Thymus (tissue), 11 donors: ENCODE measurements around the gene NUDT8. TPM values are rescaled to one million over a fixed set of nuclear protein-coding genes. Genes with fewer than 3 reads are reported as not detected.
"Not testable (repeated sequence)": the region's sequence is repeated elsewhere in the genome, so short reads cannot be mapped to it uniquely, and the experiment has no call there.

Source experiments
- DNase-seq, 9 donors: peaks; one replicate each; pipeline ENCODE4 v3.0.0-alpha.2; 2013; ENCODE audit warnings: low spot score in 9 of 9, low read depth in 6 of 9, missing footprints in 1 of 9
- H3K27ac ChIP-seq, 2 donors: one replicate each; pipeline ENCODE4 v1.5.1; 2013; ENCODE audit warnings: control low read depth in 1 of 2, low read depth in 1 of 2, low read length in 1 of 2, mild to moderate bottlenecking in 1 of 2, moderate library complexity in 1 of 2
- H3K27me3 ChIP-seq, 2 donors: one replicate each; pipeline ENCODE4 v1.5.1; 2013; ENCODE audit warnings: low read length in 1 of 2; ENCODE audit not compliant: control insufficient read depth in 2 of 2, insufficient read depth in 1 of 2
- H3K36me3 ChIP-seq, 2 donors: one replicate each; pipeline ENCODE4 v1.5.1; 2013; ENCODE audit warnings: low read length in 1 of 2, mild to moderate bottlenecking in 1 of 2, moderate library complexity in 1 of 2; ENCODE audit not compliant: control insufficient read depth in 2 of 2, insufficient read depth in 2 of 2
- H3K4me1 ChIP-seq, 2 donors: one replicate each; pipeline ENCODE4 v1.5.1; 2013; ENCODE audit warnings: low read length in 2 of 2; ENCODE audit not compliant: control insufficient read depth in 2 of 2, insufficient read depth in 2 of 2
- H3K4me3 ChIP-seq, 2 donors: one replicate each; pipeline ENCODE4 v1.5.1; 2013; ENCODE audit warnings: low read length in 2 of 2, control low read depth in 1 of 2, mild to moderate bottlenecking in 1 of 2
- H3K9me3 ChIP-seq, 2 donors: one replicate each; pipeline ENCODE4 v1.5.1; 2013; ENCODE audit warnings: low read length in 1 of 2, mild to moderate bottlenecking in 1 of 2; ENCODE audit not compliant: control insufficient read depth in 2 of 2, insufficient read depth in 1 of 2
- WGBS: extraction: QIAGEN DNeasy Blood & Tissue Kit; methylation state at CpG from one replicate; pipeline ENCODE4 v1.1.7; 2013; 5-methylcytosine and 5-hydroxymethylcytosine counted together
- polyA plus RNA-seq: library from polyadenylated mRNA; stranded (reverse); fragments of 200-250 nt; gene quantifications from one replicate; pipeline ENCODE4 v1.2.3, GENCODE V29; 2013
- total RNA-seq: library from RNA; stranded (reverse); fragments of 120-200 nt; gene quantifications from one replicate; pipeline ENCODE4 v1.2.4, GENCODE V29; 2013
- donor health status: healthy.

The NUDT8 gene
- total and polyA plus RNA-seq, 2 donors, result 4.7 to 5.8 TPM

DNA sequence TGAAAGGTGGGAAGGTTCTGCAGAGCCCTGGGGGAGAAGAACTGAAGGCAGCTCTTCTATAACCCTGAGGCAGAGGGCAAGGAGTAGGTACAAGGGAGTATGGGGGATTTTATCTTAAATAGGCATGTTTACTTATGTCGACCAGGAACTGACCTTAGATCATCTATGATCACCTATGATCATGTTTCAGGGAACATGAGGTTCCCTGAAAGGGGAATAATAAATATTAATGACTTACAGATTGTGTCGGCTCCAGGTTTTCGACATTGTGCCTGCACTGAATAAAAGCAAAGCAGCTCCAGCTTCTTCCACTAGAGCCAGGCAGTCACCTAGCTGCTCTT, 36.2 kb downstream of the NUDT8 start:
- no peaks in the 10 kb centered on the region for H3K36me3 ChIP-seq
- DNase-seq, result no peak
- H3K27ac ChIP-seq, result no peak overlapping the region
- H3K27me3 ChIP-seq, result no peaks in the 10 kb centered on the region
- WGBS, result 92% methylated on average over 3 of the region's 3 CpGs
- H3K4me1 ChIP-seq, result no peaks in the 10 kb centered on the region
- no peak overlapping the region for H3K4me3 ChIP-seq
- peaks cover 0 to 4% of the 10 kb centered on the region in 2 donors for H3K9me3 ChIP-seq

DNA sequence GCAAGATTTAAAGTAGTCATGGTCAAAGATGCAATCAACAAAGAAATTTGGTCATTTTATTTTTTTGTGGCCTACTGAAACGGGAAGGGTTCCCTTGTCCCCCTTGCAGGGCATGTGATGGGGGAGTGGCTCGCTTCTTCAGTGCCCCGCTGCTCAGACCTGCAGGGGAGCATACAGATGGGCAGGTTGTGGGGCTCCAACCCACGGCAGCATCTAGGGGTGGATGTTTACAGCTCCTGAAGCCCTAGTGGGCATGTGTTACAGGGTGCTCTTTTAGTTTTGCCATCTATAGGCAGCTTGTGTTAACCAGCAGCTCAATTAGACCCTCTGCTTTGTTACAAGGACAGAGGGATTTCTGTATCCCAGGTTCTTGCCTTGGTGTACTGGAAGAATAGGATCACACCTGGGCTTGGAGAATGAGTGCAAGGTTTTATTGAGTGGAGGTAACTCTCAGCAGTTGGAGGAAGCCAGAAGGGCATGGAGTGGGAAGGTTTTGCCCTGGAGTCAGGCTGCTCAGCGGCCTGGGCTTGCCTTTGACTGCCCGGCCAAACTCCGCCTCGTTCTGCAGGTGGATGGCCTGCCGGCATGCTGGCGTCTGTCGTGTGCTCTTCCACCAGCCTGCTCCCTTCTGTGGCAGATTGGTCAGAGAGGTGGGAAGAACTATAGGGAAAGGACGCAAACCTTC, 36.7 kb downstream of the NUDT8 start:
- Histone ChIP-seq H3K4me3 (no peak overlapping the region), H3K27ac (no peak overlapping the region), H3K27me3 (no peaks in the 10 kb centered on the region), H3K9me3 (peaks cover 0 to 3% of the 10 kb centered on the region in 2 donors), H3K36me3 (no peaks in the 10 kb centered on the region), H3K4me1 (no peaks in the 10 kb centered on the region)
- no peak for DNase-seq
- WGBS, result 91% methylated on average over 12 of the region's 12 CpGs

DNA sequence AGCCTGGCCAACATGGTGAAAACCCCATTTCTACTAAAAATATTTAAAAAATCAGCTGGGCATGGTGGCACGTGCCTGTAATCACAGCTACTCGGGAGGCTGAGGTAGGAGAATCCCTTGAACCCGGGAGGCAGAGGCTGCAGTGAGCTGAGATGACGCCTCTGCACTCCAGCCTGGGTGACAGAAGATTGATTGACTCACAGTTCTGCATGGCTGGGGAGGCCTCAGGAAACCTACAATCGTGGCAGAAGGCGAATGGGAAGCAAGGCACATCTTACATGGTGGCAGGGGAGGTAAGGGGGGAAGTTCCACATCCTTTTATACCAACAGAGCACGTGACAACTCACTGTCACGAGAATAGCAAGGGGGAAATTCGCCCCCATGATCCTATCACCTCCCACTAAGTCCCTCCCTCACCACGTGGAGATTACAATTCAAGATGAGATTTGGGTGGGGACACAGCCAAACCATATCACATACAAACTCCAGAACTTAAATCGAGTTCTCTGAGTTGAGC, 40.8 kb downstream of the NUDT8 start:
- WGBS, result 89% methylated on average over 11 of the region's 11 CpGs
- peaks cover 5 to 14% of the 10 kb centered on the region in 2 donors for H3K36me3 ChIP-seq
- H3K4me1 ChIP-seq, result peaks cover 0 to 15% of the 10 kb centered on the region in 2 donors
- not testable (repeated sequence) for H3K27ac ChIP-seq, H3K4me3 ChIP-seq, H3K9me3 ChIP-seq, H3K27me3 ChIP-seq, DNase-seq

DNA sequence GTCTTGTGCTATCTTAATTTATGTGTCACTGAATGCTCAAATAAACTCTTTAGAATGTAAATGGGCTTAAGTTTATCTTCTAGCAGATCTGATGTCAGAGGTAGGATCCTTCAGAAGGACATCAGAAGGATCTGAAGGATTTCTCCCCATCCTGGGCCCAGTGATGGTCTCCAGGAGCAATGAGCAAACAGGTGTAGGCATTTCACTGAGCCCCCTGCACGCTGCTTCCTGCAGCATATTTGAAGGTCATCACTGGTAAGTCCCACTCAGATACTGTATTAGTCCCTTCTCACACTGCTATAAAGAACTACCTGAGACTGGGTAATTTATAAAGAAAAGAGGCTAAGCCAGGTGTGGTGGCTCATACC, 41.6 kb downstream of the NUDT8 start:
- peaks cover 0 to 2% of the 10 kb centered on the region in 2 donors for H3K27me3 ChIP-seq
- DNase-seq, result no peak
- no peak overlapping the region for H3K27ac ChIP-seq
- H3K4me1 ChIP-seq, result peaks cover 0 to 17% of the 10 kb centered on the region in 2 donors
- H3K36me3 ChIP-seq, result peaks cover 5 to 14% of the 10 kb centered on the region in 2 donors
- 94% methylated on average over 1 of the region's 1 CpG for WGBS
- no peak overlapping the region for H3K4me3 ChIP-seq
- no peaks in the 10 kb centered on the region for H3K9me3 ChIP-seq

DNA sequence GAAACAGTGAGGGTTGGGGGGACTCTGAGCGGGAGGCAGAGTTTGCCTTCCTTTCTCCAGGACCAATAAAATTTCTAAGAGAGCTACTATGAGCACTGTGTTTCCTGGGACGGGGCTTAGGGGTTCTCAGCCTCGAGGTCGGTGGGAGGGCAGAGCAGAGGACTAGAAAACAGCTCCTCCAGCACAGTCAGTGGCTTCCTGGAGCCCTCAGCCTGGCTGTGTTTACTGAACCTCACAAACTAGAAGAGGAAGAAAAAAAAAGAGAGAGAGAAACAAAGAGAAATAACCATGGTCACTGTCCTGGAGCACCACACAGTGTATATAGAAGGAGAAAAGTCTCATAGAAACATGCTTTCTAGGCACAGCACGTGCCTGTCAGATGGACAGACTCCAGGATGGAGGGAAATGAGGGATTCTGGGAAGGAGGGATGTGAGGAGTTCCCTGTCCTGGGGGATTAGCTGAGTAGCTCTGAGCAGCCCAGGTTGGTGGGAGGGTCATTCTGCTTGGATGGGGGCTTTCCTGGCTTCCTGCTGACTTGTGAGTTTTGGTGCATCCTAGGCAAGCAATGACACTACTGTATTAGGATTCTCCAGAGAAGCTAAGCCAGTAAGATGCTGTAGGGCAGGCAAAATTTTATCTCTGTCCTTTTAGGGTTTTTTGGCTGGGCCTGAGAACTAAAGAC, 43.0 kb downstream of the NUDT8 start:
- WGBS, result 67% methylated on average over 5 of the region's 5 CpGs
- no peak for DNase-seq
- H3K9me3 ChIP-seq, result no peaks in the 10 kb centered on the region
- no peak overlapping the region for H3K27ac ChIP-seq
- peaks cover 0 to 11% of the 10 kb centered on the region in 2 donors for H3K27me3 ChIP-seq
- H3K4me1 ChIP-seq, result peaks cover 7 to 22% of the 10 kb centered on the region in 2 donors
- H3K4me3 ChIP-seq, result no peak overlapping the region
- H3K36me3 ChIP-seq, result peaks cover 5 to 14% of the 10 kb centered on the region in 2 donors

DNA sequence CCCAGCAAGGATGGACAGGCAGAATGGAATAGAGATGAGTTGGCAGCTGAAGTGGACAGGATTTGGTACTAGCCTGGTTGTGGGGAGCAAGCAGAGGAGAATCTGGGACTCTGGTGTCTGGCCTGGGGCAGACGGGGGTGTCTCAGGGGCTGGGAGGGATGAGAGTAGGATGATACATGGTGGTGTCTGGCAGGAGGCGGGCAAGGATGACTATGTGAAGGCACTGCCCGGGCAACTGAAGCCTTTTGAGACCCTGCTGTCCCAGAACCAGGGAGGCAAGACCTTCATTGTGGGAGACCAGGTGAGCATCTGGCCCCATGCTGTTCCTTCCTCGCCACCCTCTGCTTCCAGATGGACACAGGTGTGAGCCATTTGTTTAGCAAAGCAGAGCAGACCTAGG, 43.8 kb downstream of the NUDT8 start:
- Histone ChIP-seq H3K27ac (no peak overlapping the region), H3K27me3 (peaks cover 0 to 17% of the 10 kb centered on the region in 2 donors), H3K4me1 (peaks cover 7 to 22% of the 10 kb centered on the region in 2 donors), H3K4me3 (no peak overlapping the region), H3K36me3 (peaks cover 5 to 14% of the 10 kb centered on the region in 2 donors), H3K9me3 (no peaks in the 10 kb centered on the region)
- DNase-seq, result no peak
- WGBS, result 97% methylated on average over 4 of the region's 4 CpGs

DNA sequence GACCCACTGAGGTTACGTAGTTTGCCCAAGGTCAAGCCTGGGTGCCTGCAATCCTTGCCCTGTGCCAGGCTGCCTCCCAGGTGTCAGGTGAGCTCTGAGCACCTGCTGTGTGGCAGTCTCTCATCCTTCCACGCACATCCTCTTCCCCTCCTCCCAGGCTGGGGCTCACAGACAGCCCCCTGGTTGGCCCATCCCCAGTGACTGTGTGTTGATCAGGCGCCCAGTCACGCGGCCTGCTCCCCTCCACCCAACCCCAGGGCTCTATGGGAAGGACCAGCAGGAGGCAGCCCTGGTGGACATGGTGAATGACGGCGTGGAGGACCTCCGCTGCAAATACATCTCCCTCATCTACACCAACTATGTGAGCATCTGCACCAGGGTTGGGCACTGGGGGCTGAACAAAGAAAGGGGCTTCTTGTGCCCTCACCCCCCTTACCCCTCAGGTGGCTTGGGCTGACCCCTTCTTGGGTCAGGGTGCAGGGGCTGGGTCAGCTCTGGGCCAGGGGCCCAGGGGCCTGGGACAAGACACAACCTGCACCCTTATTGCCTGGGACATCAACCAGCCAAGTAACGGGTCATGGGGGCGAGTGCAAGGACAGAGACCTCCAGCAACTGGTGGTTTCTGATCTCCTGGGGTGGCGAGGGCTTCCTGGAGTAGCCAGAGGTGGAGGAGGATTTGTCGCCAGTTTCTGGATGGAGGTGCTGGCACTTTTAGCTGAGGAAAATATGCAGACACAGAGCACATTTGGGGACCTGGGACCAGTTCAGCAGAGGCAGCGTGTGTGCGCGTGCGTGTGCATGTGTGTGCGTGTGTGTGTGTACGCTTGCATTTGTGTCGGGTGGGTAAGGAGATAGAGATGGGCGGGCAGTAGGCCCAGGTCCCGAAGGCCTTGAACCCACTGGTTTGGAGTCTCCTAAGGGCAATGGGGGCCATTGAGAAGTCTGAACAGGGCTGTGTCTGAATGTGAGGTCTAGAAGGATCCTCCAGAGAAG, 44.6 kb downstream of the NUDT8 start:
- Histone ChIP-seq H3K4me1 (peaks cover 7 to 22% of the 10 kb centered on the region in 2 donors), H3K9me3 (no peaks in the 10 kb centered on the region), H3K27ac (peak overlapping the region in 1 of 2 donors; percentile 95), H3K36me3 (peaks cover 5 to 14% of the 10 kb centered on the region in 2 donors), H3K4me3 (peak overlapping the region in 1 of 2 donors; percentile 55), H3K27me3 (peaks cover 0 to 23% of the 10 kb centered on the region in 2 donors)
- peak in 1 of 9 donors; percentile 38 for DNase-seq
- WGBS, result 91% methylated on average over 21 of the region's 21 CpGs

DNA sequence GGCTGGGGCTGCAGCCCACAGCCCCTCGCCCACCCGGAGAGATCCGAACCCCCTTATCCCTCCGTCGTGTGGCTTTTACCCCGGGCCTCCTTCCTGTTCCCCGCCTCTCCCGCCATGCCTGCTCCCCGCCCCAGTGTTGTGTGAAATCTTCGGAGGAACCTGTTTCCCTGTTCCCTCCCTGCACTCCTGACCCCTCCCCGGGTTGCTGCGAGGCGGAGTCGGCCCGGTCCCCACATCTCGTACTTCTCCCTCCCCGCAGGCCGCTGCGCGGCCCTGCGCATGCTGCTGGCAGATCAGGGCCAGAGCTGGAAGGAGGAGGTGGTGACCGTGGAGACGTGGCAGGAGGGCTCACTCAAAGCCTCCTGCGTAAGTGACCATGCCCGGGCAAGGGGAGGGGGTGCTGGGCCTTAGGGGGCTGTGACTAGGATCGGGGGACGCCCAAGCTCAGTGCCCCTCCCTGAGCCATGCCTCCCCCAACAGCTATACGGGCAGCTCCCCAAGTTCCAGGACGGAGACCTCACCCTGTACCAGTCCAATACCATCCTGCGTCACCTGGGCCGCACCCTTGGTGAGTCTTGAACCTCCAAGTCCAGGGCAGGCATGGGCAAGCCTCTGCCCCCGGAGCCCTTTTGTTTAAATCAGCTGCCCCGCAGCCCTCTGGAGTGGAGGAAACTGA, 45.4 kb downstream of the NUDT8 start:
- peaks cover 5 to 14% of the 10 kb centered on the region in 2 donors for H3K36me3 ChIP-seq
- H3K4me3 ChIP-seq, result peak overlapping the region; percentile 55 to 71
- peaks cover 0 to 31% of the 10 kb centered on the region in 2 donors for H3K27me3 ChIP-seq
- WGBS, result 21% methylated on average over 33 of the region's 33 CpGs
- H3K9me3 ChIP-seq, result no peaks in the 10 kb centered on the region
- peak in 3 of 9 donors; percentile 27 to 55 (median 31) for DNase-seq
- H3K4me1 ChIP-seq, result peaks cover 7 to 27% of the 10 kb centered on the region in 2 donors
- H3K27ac ChIP-seq, result peak overlapping the region; percentile 83 to 95
